AG04449 (cell line): Measurements from ENCODE around the gene KIF5C.

Source experiments
- CTCF ChIA-PET: fragments of 350-600 bp; formaldehyde crosslinking; extraction: SDS; loops from one replicate; lab custom pipeline; 2021; ENCODE audit warnings: antibody characterized with exemption; lab: Yijun Ruan, JAX
- POLR2A ChIA-PET: fragments of 400-600, 350-600 bp; formaldehyde crosslinking; extraction: SDS; loops from one replicate; lab custom pipeline; 2020; ENCODE audit warnings: antibody characterized with exemption, inconsistent platforms; lab: Yijun Ruan, JAX
- DNase-seq: peaks from one replicate; pipeline ENCODE4 v3.0.0-alpha.2; 2010; ENCODE audit warnings: low read depth, low spot score
- H3K4me3 ChIP-seq: 2 replicates; pipeline ENCODE4 v1.5.1; 2011; ENCODE audit warnings: low read depth, mild to moderate bottlenecking, control low read depth, low read length
- CTCF ChIP-seq: IDR thresholded peaks from one replicate; pipeline ENCODE4 v1.5.1; 2011; ENCODE audit warnings: mild to moderate bottlenecking, moderate library complexity, low read length, control low read depth, inconsistent platforms; ENCODE audit not compliant: insufficient read depth; ENCODE audit errors: missing control alignments

Gene KIF5C

GRCh38 chr2:149004836-149005235 is 129.8 kb downstream of the KIF5C start:
- peak; percentile 12 for DNase-seq
- ChIA-PET CTCF (interaction anchor here (1.3 to 1.5 kb wide), 3 partner anchors 11 to 557 kb away, joined by 3 to 5 read pairs (median 5); no protein-coding TSS in a partner anchor), POLR2A (interaction anchor here (0.6 kb wide), 1 partner anchor 10 kb away, joined by 3 read pairs; no protein-coding TSS in a partner anchor)
- no peak for TF ChIP-seq CTCF
- H3K4me3 ChIP-seq = no peak overlapping the region

- no peak for TF ChIP-seq CTCF
These were observed 130.5 kb downstream of the KIF5C start for GRCh38 chr2:149005471-149006077.

GRCh38 chr2:149006883-149007543 is 132.0 kb downstream of the KIF5C start:
- TF ChIP-seq CTCF = no peak
- DNase-seq = no peak
- ChIA-PET CTCF (interaction anchor here (0.7 to 3.3 kb wide), 4 partner anchors 9 to 554 kb away, joined by 3 to 35 read pairs (median 3); no protein-coding TSS in a partner anchor), POLR2A (no interaction called here)
- no peak overlapping the region for H3K4me3 ChIP-seq

More at GRCh38 chr2:149005471-149006077, 130.5 kb downstream of the KIF5C start:
- no peak overlapping the region for H3K4me3 ChIP-seq
- no peak for DNase-seq
- CTCF ChIA-PET = interaction anchor here (1.3 kb wide), 1 partner anchor 15 kb away, joined by 5 read pairs; no protein-coding TSS in a partner anchor
- POLR2A ChIA-PET = no interaction called here

GRCh38 chr2:149008381-149008780 is 133.4 kb downstream of the KIF5C start:
- ChIA-PET POLR2A (no interaction called here), CTCF (interaction anchor here (3.3 kb wide), 1 partner anchor 10 kb away, joined by 35 read pairs; no protein-coding TSS in a partner anchor)
- no peak for DNase-seq
- TF ChIP-seq CTCF = no peak
- no peak overlapping the region for H3K4me3 ChIP-seq

GRCh38 chr2:149009576-149010461 is 134.8 kb downstream of the KIF5C start:
- POLR2A ChIA-PET = no interaction called here
- no peak for TF ChIP-seq CTCF
- DNase-seq = no peak
- H3K4me3 ChIP-seq = no peak overlapping the region
- CTCF ChIA-PET = interaction anchor here (0.6 to 3.3 kb wide), 6 partner anchors 8 to 552 kb away, joined by 3 to 35 read pairs (median 4); no protein-coding TSS in a partner anchor

GRCh38 chr2:149012545-149012944 is 137.5 kb downstream of the KIF5C start:
- CTCF ChIA-PET = no interaction called here
- POLR2A ChIA-PET = no interaction called here
- no peak for DNase-seq
- H3K4me3 ChIP-seq = no peak overlapping the region
- TF ChIP-seq CTCF = no peak
